Activated CD4-positive, alpha-beta T cell treated with anti-CD3 and anti-CD28 coated beads for 36 hours (primary cell): ENCODE measurements around the gene TRAF6. TPM values are rescaled to one million over a fixed set of nuclear protein-coding genes. Genes with fewer than 3 reads are reported as not detected.

ENCODE experiments used
- total RNA-seq, 2 experiments: library from RNA; stranded (reverse); gene quantifications; one replicate each; pipeline ENCODE4 v1.2.3, GENCODE V29; 2021

TRAF6 gene
- total RNA-seq, 2 experiments from 2014 or later, result 11.1 to 12.5 TPM

Other genes with a start within 250 kb of the TRAF6 start
- gene COMMD9, start 220.8 kb downstream of the TRAF6 start, total RNA-seq, result 10 to 100 TPM; 33.0 to 44.6 TPM
- gene PRR5L, start 214.0 kb downstream of the TRAF6 start, total RNA-seq, result 10 to 100 TPM; 23.2 to 28.6 TPM
- under 1 TPM; 0.30 to 0.37 TPM for gene RAG1, start 57.7 kb upstream of the TRAF6 start, total RNA-seq
- 1 to 10 TPM; 5.7 to 6.3 TPM for gene IFTAP, start 84.2 kb upstream of the TRAF6 start, total RNA-seq
- gene RAG2, start 88.0 kb upstream of the TRAF6 start, total RNA-seq, result not detected